Hematopoietic multipotent progenitor cell treated with erythropoietin and hydrocortisone succinate and interleukin-3 and kit ligand, for 4 days (in vitro differentiated cells): Measurements from ENCODE around the gene CSF1.
"Not testable (repeated sequence)": the region's sequence is repeated elsewhere in the genome, so short reads cannot be mapped to it uniquely, and the experiment has no call there.

ENCODE experiments used
- DNase-seq: peaks from one replicate; pipeline ENCODE4 v3.0.0-alpha.2; 2015

Gene CSF1

GRCh38 chr1:109942434-109942833 is 31.8 kb downstream of the CSF1 start:
- DNase-seq: no peak

- no peak for DNase-seq
Observed at GRCh38 chr1:109944541-109944940, 33.9 kb downstream of the CSF1 start.

GRCh38 chr1:109946511-109946910 is 35.9 kb downstream of the CSF1 start:
- DNase-seq: no peak

- no peak for DNase-seq
Observed at GRCh38 chr1:109947582-109948284, 37.1 kb downstream of the CSF1 start.

GRCh38 chr1:109948285-109948630 is 37.6 kb downstream of the CSF1 start:
- no peak for DNase-seq

- no peak for DNase-seq
Observed at GRCh38 chr1:109950038-109950437, 39.4 kb downstream of the CSF1 start.

GRCh38 chr1:109950509-109950908 is 39.9 kb downstream of the CSF1 start:
- peak; percentile 30 for DNase-seq

- not testable (repeated sequence) for DNase-seq
Observed at GRCh38 chr1:109951501-109951900, 40.9 kb downstream of the CSF1 start.

- no peak for DNase-seq
Observed at GRCh38 chr1:109954041-109954512, 43.4 kb downstream of the CSF1 start.

- no peak for DNase-seq
Observed at GRCh38 chr1:109959632-109959973, 49.0 kb downstream of the CSF1 start.

- DNase-seq: no peak
Observed at GRCh38 chr1:109959974-109960744, 49.5 kb downstream of the CSF1 start.

GRCh38 chr1:109960745-109961094 is 50.1 kb downstream of the CSF1 start:
- no peak for DNase-seq

GRCh38 chr1:109963864-109964263 is 53.2 kb downstream of the CSF1 start:
- DNase-seq: no peak

- DNase-seq: no peak
Observed at GRCh38 chr1:109969146-109969829, 58.6 kb downstream of the CSF1 start.

- no peak for DNase-seq
Observed at GRCh38 chr1:109969907-109970306, 59.3 kb downstream of the CSF1 start.

- no peak for DNase-seq
Observed at GRCh38 chr1:109971559-109971958, 60.9 kb downstream of the CSF1 start.

GRCh38 chr1:109974191-109974590 is 63.5 kb downstream of the CSF1 start:
- DNase-seq: no peak

- no peak for DNase-seq
Observed at GRCh38 chr1:109975718-109976117, 65.1 kb downstream of the CSF1 start.

GRCh38 chr1:109976762-109977161 is 66.1 kb downstream of the CSF1 start:
- no peak for DNase-seq

GRCh38 chr1:109977225-109977624 is 66.6 kb downstream of the CSF1 start:
- no peak for DNase-seq

- DNase-seq: no peak
Observed at GRCh38 chr1:109977657-109978378, 67.2 kb downstream of the CSF1 start.

- DNase-seq: no peak
Observed at GRCh38 chr1:109978761-109979488, 68.3 kb downstream of the CSF1 start.
